Activated CD8-positive, alpha-beta T cell treated with anti-CD3 and anti-CD28 coated beads for 36 hours (primary cell): Measurements from ENCODE around the gene CAB39. TPM values are rescaled to one million over a fixed set of nuclear protein-coding genes. Genes with fewer than 3 reads are reported as not detected.

Source experiments
- ATAC-seq: fragments of 200-7000 bp; cut with Tn5 transposase; one replicate; pipeline ENCODE4 v1.10.0; 2021; ENCODE audit warnings: mild to moderate bottlenecking, moderate library complexity
- CTCF ChIA-PET: fragments of 350-600 bp; sonication (Branson Sonifier 250); formaldehyde crosslinking; loops from one replicate; lab custom pipeline; 2021; ENCODE audit warnings: antibody characterized with exemption; lab: Charles Lee
- POLR2A ChIA-PET: fragments of 350-600 bp; sonication (Branson Sonifier 250); formaldehyde crosslinking; loops from one replicate; lab custom pipeline; 2021; ENCODE audit warnings: antibody characterized with exemption; lab: Charles Lee
- DNase-seq: peaks from one replicate; pipeline ENCODE4 v3.0.0-alpha.2; 2020
- H3K27ac Mint-ChIP-seq: one replicate; pipeline ENCODE4 v1.8.0; 2021; ENCODE audit warnings: mild to moderate bottlenecking, mixed read lengths
- H3K27me3 Mint-ChIP-seq: one replicate; pipeline ENCODE4 v1.8.0; 2021; ENCODE audit warnings: mixed read lengths
- H3K36me3 Mint-ChIP-seq: one replicate; pipeline ENCODE4 v1.8.0; 2021; ENCODE audit warnings: low read depth, mixed read lengths
- H3K4me1 Mint-ChIP-seq: one replicate; pipeline ENCODE4 v1.8.0; 2021; ENCODE audit warnings: low read depth, mixed read lengths
- H3K4me3 Mint-ChIP-seq: one replicate; pipeline ENCODE4 v1.8.0; 2021; ENCODE audit warnings: mild to moderate bottlenecking, moderate library complexity, mixed read lengths
- H3K9me3 Mint-ChIP-seq: one replicate; pipeline ENCODE4 v1.8.0; 2021; ENCODE audit warnings: mixed read lengths
- intact Hi-C: fragments of 100-400 bp; cut with micrococcal nuclease; formaldehyde crosslinking; loops from one replicate; pipeline ENCODE4 v1.10.0; 2022
- total RNA-seq, 2 experiments: library from RNA; stranded (reverse); gene quantifications; one replicate each; pipeline ENCODE4 v1.2.3, GENCODE V29; 2021
- TF ChIP-seq, protein P1 (sequence below): fragments of 200-600 bp; IDR thresholded peaks from one replicate; pipeline ENCODE4 v1.8.0; 2022; ENCODE audit warnings: antibody characterized with exemption, mild to moderate bottlenecking

CAB39 gene
- total RNA-seq, 2 experiments from 2014 or later: 119 to 120 TPM

DNA sequence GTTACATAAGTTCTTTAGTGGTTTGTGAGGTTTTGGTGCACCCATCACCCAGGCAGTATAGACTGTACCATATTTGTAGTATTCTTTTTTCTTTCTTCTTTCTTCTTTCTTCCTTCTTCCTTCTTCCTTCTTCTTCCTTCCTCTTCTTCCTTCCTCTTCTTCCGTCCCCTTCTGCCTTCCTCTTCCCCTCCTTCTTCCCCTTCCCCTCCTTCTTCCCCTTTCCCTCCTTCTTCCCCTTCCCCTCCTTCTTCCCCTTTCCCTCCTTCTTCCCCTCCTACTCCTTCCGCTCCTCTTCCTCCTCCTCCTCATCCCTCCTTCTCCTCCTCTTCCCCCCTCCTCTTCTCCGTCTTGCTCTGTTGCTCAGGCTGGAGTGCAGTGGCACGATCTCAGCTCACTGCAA, 41.6 kb downstream of the CAB39 start:
- ATAC-seq (no peak), DNase-seq (no peak)
- Mint-ChIP-seq H3K4me1 (peaks cover 78% of the 10 kb centered on the region), H3K27ac (no peak overlapping the region), H3K27me3 (no peaks in the 10 kb centered on the region), H3K36me3 (peaks cover 53% of the 10 kb centered on the region), H3K4me3 (no peak overlapping the region), H3K9me3 (no peaks in the 10 kb centered on the region)
- ChIA-PET POLR2A (no interaction called here), CTCF (no interaction called here)
- intact Hi-C loops: no loop called here
- TF ChIP-seq, protein P1, sequence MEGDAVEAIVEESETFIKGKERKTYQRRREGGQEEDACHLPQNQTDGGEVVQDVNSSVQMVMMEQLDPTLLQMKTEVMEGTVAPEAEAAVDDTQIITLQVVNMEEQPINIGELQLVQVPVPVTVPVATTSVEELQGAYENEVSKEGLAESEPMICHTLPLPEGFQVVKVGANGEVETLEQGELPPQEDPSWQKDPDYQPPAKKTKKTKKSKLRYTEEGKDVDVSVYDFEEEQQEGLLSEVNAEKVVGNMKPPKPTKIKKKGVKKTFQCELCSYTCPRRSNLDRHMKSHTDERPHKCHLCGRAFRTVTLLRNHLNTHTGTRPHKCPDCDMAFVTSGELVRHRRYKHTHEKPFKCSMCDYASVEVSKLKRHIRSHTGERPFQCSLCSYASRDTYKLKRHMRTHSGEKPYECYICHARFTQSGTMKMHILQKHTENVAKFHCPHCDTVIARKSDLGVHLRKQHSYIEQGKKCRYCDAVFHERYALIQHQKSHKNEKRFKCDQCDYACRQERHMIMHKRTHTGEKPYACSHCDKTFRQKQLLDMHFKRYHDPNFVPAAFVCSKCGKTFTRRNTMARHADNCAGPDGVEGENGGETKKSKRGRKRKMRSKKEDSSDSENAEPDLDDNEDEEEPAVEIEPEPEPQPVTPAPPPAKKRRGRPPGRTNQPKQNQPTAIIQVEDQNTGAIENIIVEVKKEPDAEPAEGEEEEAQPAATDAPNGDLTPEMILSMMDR: no peak

GRCh38 chr2:230757476-230757875, 44.8 kb downstream of the CAB39 start:
- intact Hi-C loops: no loop called here
- ATAC-seq: no peak
- Mint-ChIP-seq H3K27me3 (no peaks in the 10 kb centered on the region), H3K4me3 (no peak overlapping the region), H3K27ac (no peak overlapping the region), H3K36me3 (peaks cover 60% of the 10 kb centered on the region), H3K4me1 (peaks cover 68% of the 10 kb centered on the region), H3K9me3 (no peaks in the 10 kb centered on the region)
- POLR2A ChIA-PET: interaction anchor here (0.9 to 1.3 kb wide), 2 partner anchors 9 to 32 kb away, joined by 3 read pairs; no protein-coding TSS in a partner anchor
- no peak for DNase-seq
- CTCF ChIA-PET: interaction anchor here (1.3 to 1.6 kb wide), 2 partner anchors 10 to 41 kb away, joined by 3 to 8 read pairs; no protein-coding TSS in a partner anchor
- TF ChIP-seq, protein P1: no peak

GRCh38 chr2:230758566-230759480, 46.2 kb downstream of the CAB39 start:
- no peak overlapping the region for H3K4me3 Mint-ChIP-seq
- ATAC-seq: no peak

DNA sequence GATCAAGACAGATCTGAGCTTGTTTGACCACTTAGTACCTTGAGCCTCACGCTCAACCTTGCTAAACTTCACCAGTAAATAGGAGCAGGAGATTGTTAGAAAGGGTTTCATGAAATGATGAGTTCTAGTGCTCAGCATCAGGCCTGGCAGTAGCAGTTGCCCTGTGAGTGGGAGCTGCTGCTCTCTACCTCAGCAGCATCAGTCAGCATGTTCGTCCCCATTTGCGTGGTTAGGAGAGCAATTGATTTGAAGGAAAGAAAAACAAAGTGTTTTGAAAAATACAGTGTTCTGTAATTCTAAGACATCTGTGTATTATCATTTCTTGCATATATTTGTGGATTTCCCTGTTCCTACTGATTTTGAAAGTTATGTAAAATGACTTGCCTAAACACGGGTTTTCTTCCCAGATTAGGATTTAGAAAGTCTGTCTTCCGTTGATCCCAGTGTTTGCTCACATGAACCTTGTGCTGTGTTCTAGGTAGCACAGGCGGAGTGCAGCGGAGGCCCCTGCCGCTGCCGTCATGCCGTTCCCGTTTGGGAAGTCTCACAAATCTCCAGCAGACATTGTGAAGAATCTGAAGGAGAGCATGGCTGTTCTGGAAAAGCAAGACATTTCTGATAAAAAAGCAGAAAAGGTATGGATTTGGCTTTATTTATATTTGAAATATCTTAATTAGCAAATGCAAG, 47.0 kb downstream of the CAB39 start:
- peaks cover 58% of the 10 kb centered on the region for H3K36me3 Mint-ChIP-seq
- peak overlapping the region; percentile 65 for H3K27ac Mint-ChIP-seq
- ATAC-seq: no peak
- no peak for DNase-seq
- H3K4me1 Mint-ChIP-seq: peaks cover 62% of the 10 kb centered on the region
- intact Hi-C loops: no loop called here
- CTCF ChIA-PET: interaction anchor here (1.0 to 1.4 kb wide), 2 partner anchors 41 to 45 kb away, joined by 3 to 4 read pairs; no protein-coding TSS in a partner anchor
- no peaks in the 10 kb centered on the region for H3K27me3 Mint-ChIP-seq
- no peak overlapping the region for H3K4me3 Mint-ChIP-seq
- H3K9me3 Mint-ChIP-seq: no peaks in the 10 kb centered on the region
- POLR2A ChIA-PET: interaction anchor here (0.6 kb wide), 1 partner anchor 90 kb away, joined by 3 read pairs; no protein-coding TSS in a partner anchor
- TF ChIP-seq, protein P1: no peak

More at GRCh38 chr2:230758566-230759480, 46.2 kb downstream of the CAB39 start:
- DNase-seq: no peak
- H3K9me3 Mint-ChIP-seq: no peaks in the 10 kb centered on the region
- peak overlapping the region; percentile 65 for H3K27ac Mint-ChIP-seq
- CTCF ChIA-PET: interaction anchor here (1.0 to 1.4 kb wide), 2 partner anchors 42 to 44 kb away, joined by 3 to 4 read pairs; no protein-coding TSS in a partner anchor
- no peaks in the 10 kb centered on the region for H3K27me3 Mint-ChIP-seq
- POLR2A ChIA-PET: interaction anchor here (1.3 kb wide), 1 partner anchor 31 kb away, joined by 3 read pairs; no protein-coding TSS in a partner anchor
- TF ChIP-seq, protein P1: no peak
- H3K4me1 Mint-ChIP-seq: peaks cover 62% of the 10 kb centered on the region
- H3K36me3 Mint-ChIP-seq: peaks cover 55% of the 10 kb centered on the region
- intact Hi-C loops: no loop called here
